Upper lobe of left lung (tissue), 4 donors: ENCODE results near the gene NMRK2.

ENCODE experiments used
- CTCF ChIP-seq, 6 experiments: fragments of 450-650 bp in 4 of 6; fragments of 200-600 bp in 2 of 6; sonication (generic) in 2 of 6; IDR thresholded peaks; one replicate each; pipeline ENCODE4 v1.5.1; 2016 to 2019; ENCODE audit warnings: antibody characterized with exemption in 6 of 6
- EP300 ChIP-seq, 4 donors: sonication (generic); formaldehyde crosslinking; IDR thresholded peaks; one replicate each; pipeline ENCODE4 v1.5.1; 2017; ENCODE audit warnings: antibody characterized with exemption in 4 of 4, control low read depth in 2 of 4
- POLR2A ChIP-seq, 4 donors: fragments of 450-650 bp; IDR thresholded peaks; one replicate each; pipeline ENCODE4 v1.5.1; 2016 to 2017; ENCODE audit warnings: antibody characterized with exemption in 4 of 4, mild to moderate bottlenecking in 2 of 4

GRCh38 chr19:3987619-3988371, 54.9 kb downstream of the NMRK2 start:
- TF ChIP-seq CTCF (IDR thresholded peaks at IDR 0.05) = peak; percentile 58 to 84 (median 72)
- no peak for TF ChIP-seq POLR2A (IDR thresholded peaks at IDR 0.05)
- no peak for TF ChIP-seq EP300 (IDR thresholded peaks at IDR 0.05)
